Left ventricle myocardium inferior (tissue), 1 donor: ENCODE data around the gene GPC6. TPM values are rescaled to one million over a fixed set of nuclear protein-coding genes. Genes with fewer than 3 reads are reported as not detected.

ENCODE experiments used
- DNase-seq: peaks from one replicate; pipeline ENCODE4 v3.0.0-alpha.2; 2020
- H3K27ac ChIP-seq: fragments of 200-600 bp; replicated peaks from 2 replicates; pipeline ENCODE4 v1.8.0; 2021
- H3K27me3 ChIP-seq: fragments of 200-600 bp; 2 replicates; pipeline ENCODE4 v1.8.0; 2021; ENCODE audit warnings: low read depth
- H3K36me3 ChIP-seq: fragments of 200-600 bp; 2 replicates; pipeline ENCODE4 v1.8.0; 2021
- H3K4me1 ChIP-seq: fragments of 200-600 bp; 2 replicates; pipeline ENCODE4 v1.8.0; 2021
- H3K4me3 ChIP-seq: fragments of 200-600 bp; 2 replicates; pipeline ENCODE4 v1.8.0; 2021; ENCODE audit warnings: mild to moderate bottlenecking, moderate library complexity
- H3K9me3 ChIP-seq: fragments of 200-600 bp; replicated peaks from 2 replicates; pipeline ENCODE4 v1.8.0; 2021
- intact Hi-C: fragments of 100-400 bp; cut with micrococcal nuclease; formaldehyde crosslinking; loops from one replicate; pipeline ENCODE4 v1.11.0; 2022
- total RNA-seq: library from RNA; stranded (reverse); fragmentation: NEBNext Ultra II Directional; extraction: Animal tissue kit (Norgen Biotek cat#: 25700); gene quantifications from one replicate; pipeline ENCODE4 v1.2.1, GENCODE V29; 2021
- TF ChIP-seq, protein P1 (sequence below): fragments of 200-600 bp; IDR thresholded peaks from 2 replicates; pipeline ENCODE4 v1.8.0; 2021; ENCODE audit warnings: antibody characterized with exemption, mild to moderate bottlenecking, borderline replicate concordance
- donor health status: DM: no; HTN: yes; CAD: no; lungs with severe emphysema.

Gene GPC6
- total RNA-seq, 1 donor from 2014 or later = 1.8 TPM

DNA sequence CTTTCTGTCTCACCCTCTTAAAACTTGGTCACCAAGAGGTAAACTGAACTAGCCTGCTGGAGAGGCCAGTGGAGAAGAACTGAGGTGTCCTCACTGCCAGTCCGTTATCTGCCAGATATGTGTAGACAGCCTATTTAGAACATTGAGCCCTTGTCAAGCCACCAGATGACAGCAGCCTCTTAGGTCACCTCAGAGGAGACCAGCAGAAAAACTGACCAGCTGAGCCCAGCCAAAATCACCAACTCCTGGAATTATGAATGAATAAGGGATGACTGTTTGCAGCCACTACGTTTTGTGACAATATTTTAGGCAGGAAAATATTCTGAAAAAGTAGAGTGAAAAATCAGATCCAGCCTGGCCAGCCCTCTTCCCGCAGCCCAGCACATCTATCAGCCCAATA is 739.0 kb downstream of the GPC6 start:
- TF ChIP-seq, protein P1, sequence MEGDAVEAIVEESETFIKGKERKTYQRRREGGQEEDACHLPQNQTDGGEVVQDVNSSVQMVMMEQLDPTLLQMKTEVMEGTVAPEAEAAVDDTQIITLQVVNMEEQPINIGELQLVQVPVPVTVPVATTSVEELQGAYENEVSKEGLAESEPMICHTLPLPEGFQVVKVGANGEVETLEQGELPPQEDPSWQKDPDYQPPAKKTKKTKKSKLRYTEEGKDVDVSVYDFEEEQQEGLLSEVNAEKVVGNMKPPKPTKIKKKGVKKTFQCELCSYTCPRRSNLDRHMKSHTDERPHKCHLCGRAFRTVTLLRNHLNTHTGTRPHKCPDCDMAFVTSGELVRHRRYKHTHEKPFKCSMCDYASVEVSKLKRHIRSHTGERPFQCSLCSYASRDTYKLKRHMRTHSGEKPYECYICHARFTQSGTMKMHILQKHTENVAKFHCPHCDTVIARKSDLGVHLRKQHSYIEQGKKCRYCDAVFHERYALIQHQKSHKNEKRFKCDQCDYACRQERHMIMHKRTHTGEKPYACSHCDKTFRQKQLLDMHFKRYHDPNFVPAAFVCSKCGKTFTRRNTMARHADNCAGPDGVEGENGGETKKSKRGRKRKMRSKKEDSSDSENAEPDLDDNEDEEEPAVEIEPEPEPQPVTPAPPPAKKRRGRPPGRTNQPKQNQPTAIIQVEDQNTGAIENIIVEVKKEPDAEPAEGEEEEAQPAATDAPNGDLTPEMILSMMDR = no peak
- intact Hi-C loops = no loop called here
- H3K27me3 ChIP-seq = no peaks in the 10 kb centered on the region
- no peaks in the 10 kb centered on the region for H3K4me1 ChIP-seq
- no peak overlapping the region for H3K27ac ChIP-seq
- no peak for DNase-seq
- no peak overlapping the region for H3K4me3 ChIP-seq
- no peaks in the 10 kb centered on the region for H3K9me3 ChIP-seq
- no peaks in the 10 kb centered on the region for H3K36me3 ChIP-seq

DNA sequence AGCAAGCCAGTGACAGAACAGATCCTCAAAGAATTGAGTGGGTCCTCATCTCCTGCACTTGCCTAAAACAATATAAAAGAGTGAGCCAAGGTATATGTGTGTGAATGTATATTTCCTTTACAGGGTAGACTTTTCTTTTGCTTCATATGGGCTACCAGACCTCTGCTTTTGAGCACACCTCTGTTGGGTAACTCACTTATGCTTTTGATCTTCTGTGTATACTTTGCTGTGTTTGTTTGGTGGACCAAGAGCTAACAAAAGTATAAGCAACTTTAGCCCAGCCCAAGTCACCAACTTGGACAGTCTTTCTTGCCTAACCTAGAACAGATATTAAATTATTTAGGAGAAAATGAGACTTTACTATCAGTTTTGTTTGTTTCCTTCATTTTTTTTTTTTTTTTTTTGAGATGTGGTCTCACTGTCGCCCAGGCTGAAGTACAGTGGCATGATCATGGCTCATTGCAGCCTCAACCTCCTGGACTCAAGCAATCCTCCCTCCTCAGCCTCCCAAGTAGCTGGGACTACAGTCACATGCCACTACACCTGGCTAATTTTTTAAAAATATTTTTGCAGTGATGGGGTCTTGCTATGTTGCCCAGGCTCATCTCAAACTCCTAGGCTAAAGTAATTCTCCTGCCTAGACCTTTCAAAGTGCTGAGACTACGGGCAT is 739.8 kb downstream of the GPC6 start:
- Histone ChIP-seq H3K4me1 (no peaks in the 10 kb centered on the region), H3K27ac (no peak overlapping the region), H3K27me3 (no peaks in the 10 kb centered on the region), H3K4me3 (no peak overlapping the region), H3K9me3 (no peaks in the 10 kb centered on the region), H3K36me3 (no peaks in the 10 kb centered on the region)
- DNase-seq = no peak
- TF ChIP-seq, protein P1 = no peak
- intact Hi-C loops = no loop called here

DNA sequence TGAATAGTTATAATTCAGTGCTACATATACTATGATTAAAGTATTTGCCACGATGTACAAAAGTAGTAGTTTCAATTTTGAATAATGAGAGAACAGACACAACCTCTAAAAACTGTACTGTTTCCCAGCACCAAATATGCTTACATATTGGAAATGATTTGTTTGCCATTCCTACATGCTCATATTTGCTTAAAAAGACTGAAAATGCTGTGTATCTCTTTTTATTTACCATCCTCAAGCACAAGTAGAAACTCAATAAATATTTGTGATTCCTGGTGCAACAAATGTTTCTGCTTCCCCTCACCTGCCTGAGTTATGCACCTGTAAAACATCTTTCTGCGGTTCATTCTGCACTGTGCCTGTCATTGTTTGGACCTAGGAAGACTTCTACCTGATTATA is 740.7 kb downstream of the GPC6 start:
- TF ChIP-seq, protein P1 = no peak
- no peaks in the 10 kb centered on the region for H3K4me1 ChIP-seq
- no peaks in the 10 kb centered on the region for H3K27me3 ChIP-seq
- no peak overlapping the region for H3K27ac ChIP-seq
- no peak overlapping the region for H3K4me3 ChIP-seq
- no peaks in the 10 kb centered on the region for H3K9me3 ChIP-seq
- DNase-seq = no peak
- intact Hi-C loops = no loop called here
- H3K36me3 ChIP-seq = no peaks in the 10 kb centered on the region

GRCh38 chr13:93975242-93975641 is 748.6 kb downstream of the GPC6 start:
- Histone ChIP-seq H3K27ac (no peak overlapping the region), H3K4me1 (no peaks in the 10 kb centered on the region), H3K36me3 (no peaks in the 10 kb centered on the region), H3K9me3 (no peaks in the 10 kb centered on the region), H3K4me3 (no peak overlapping the region), H3K27me3 (no peaks in the 10 kb centered on the region)
- intact Hi-C loops = no loop called here
- TF ChIP-seq, protein P1 = no peak
- no peak for DNase-seq

DNA sequence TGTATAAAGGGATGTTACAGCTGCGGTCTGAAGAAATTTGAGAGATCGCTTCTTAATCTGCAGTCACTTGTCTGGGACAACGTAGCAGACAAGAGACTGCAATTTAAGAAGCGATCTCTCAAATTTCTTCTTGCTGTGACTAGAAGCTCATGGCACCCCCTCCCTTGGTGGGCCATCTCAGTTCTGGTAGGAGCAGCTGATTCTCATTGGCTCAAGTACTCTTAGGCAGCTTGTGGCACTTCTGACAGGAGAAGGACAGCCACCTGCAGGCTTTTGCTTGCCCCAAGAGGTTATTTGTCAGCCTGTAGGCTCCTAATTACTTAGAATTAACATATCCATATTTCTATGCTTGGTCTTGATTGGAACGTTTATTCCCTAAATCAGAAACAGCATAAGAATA is 749.9 kb downstream of the GPC6 start:
- TF ChIP-seq, protein P1 = no peak
- Histone ChIP-seq H3K4me3 (no peak overlapping the region), H3K27me3 (no peaks in the 10 kb centered on the region), H3K4me1 (no peaks in the 10 kb centered on the region), H3K36me3 (no peaks in the 10 kb centered on the region), H3K27ac (no peak overlapping the region), H3K9me3 (no peaks in the 10 kb centered on the region)
- DNase-seq = no peak
- intact Hi-C loops = no loop called here
